Nucleus accumbens (tissue), 56 donors: ENCODE data around the gene MASTL.
A peak's percentile ranks its signal among the peaks of the same experiment; 100 is the strongest.
"Not testable (repeated sequence)": the region's sequence is repeated elsewhere in the genome, so short reads cannot be mapped to it uniquely, and the experiment has no call there.

Source experiments
- DNase-seq, 56 donors: peaks; one replicate each; lab custom pipeline; 2025; lab: John Stamatoyannopoulos, UW

Gene MASTL

DNA sequence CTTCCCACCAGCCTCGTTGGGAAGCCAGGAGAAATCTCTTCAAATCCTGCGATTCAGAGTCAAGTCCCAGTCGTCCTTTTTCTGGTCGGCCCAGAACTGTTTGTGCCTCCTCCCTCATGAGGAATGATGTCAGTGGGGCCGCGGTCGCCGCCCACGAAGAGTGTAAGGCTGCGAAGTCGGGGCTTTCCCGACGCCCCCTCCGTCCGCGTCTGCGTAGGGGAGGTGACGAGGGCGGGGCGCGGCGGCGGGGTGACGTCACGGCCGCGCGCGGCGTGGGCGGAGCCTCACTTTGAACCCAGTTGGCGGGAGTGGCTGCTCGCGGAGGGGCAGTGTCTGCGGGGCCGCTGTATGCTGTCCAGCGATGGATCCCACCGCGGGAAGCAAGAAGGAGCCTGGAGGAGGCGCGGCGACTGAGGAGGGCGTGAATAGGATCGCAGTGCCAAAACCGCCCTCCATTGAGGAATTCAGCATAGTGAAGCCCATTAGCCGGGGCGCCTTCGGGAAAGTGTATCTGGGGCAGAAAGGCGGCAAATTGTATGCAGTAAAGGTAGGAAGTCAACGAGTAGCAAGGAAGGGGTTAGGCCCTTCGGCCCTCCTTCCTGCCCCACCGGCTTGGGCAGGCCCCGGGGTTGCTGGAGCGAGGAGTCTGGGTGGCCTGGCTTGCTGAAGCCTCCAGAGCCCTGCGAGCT lies at the start of gene MASTL:
TSS of gene MASTL (plus strand) at position 287 of the 689 bp plus-strand sequence. CDS start at position 362, 75 bp downstream.
- DNase-seq: peak; percentile 36 to 94 (median 86)

DNA sequence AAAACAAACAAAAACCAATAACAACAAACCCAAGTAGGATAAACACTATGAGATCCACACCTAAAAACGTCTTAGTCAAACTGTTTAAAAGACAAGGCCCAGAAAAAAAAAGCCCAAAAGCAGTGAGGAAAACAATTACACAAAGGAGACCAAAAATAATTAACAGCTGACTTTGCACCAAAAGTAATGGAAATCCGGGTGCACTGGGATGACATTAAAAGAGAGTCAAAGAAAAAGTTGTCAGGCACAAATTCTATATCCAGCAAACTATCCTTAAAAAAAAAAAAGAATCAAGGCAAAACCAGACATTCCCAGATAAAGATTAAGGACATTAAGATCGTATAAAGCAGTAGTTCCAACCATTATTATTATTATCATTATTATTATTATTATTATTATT lies 47.0 kb upstream of the MASTL start:
- no peak for DNase-seq

DNA sequence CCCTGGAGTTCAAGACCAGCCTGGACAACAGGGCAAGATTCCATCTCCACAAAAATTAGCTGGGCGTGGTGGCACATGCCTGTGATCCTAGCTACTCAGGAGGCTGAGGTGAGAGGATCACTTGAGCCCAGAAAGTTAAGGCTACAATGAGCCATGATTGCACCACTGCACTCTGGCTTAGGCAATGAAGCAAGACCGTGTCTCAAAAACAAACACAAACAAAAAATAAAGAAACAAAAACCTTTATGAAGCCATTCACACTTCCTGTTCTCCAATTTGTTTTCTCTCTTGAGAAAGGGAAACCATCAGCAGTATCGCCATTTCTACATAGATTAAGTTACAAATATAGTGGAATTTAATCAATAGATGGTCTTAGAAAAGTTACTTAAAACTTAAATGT lies 20.8 kb upstream of the MASTL start:
- DNase-seq: no peak

DNA sequence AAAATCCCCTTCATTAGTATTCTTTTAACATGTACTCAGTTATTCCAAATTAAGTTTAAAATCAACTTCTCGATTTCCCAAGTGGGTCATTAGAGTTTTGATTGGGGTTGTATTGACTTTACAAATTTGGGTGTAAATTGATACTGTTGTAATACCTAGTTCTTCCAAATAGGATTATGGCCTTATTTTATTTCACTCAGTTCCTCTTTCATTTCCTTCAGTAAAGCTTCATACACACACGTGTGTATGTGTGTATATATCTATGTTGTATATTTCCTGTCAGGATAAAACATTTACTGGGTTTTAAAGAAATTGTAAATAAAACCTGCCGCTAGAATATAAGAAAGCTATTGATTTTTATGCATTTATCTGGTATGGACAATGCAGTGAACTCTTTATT lies 16.9 kb upstream of the MASTL start:
- DNase-seq: no peak

DNA sequence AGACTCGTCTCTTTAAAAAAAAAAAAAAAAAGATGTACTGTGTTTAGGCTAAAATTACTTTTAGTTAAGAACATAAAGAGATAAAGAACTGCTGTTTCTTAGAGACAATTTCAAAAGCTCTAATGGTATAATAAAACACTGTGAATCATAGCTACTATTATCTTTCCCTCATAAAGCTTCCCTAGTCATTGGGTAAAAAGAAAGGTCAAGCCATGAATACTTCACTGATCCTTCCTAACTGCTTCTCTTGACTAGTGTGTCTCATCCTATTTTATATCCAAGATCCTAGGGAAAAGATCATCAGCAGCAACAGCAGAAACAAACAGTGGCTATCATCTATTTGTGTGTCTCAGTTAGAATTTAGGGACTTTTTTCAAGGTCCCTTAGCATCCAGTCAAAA lies 11.5 kb upstream of the MASTL start:
- no peak for DNase-seq

DNA sequence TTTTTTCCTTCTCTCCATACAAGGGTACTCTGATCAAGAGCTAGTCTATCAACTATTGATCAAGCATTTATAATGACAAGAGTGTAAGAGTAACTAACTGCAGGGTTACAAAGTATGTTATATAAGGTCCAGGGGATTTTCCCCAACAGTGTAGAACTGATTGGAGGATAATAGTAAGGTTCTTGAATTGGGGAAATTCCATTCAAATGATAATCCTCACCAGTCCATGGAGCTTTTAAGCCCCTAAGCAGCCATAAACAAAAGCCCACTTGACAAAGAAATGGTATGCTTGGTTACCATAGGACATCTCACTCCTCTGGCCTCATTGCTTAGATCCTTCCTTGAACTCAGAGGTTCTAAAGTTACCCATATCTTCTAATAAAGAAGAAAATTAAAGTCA lies 9.2 kb upstream of the MASTL start:
- no peak for DNase-seq

DNA sequence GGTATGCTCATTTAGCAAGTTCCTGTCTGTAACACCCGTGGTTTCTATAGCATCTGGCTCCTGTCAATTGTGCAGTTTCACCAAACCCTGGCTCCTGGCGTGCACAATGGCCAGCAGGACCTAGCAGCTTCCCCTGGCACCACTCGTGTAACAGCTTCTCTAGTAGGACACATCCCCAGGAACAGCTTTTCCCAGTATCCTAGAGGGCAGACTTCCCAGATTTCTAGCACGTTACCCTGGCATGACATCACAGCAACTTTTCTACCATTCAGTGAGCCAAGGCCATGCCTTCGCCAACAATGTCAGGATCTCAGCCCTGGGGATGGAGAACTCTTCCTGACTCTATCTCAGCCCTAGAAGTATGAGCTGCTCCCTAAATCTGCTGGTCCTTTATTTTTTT lies 7.5 kb upstream of the MASTL start:
- DNase-seq: no peak

DNA sequence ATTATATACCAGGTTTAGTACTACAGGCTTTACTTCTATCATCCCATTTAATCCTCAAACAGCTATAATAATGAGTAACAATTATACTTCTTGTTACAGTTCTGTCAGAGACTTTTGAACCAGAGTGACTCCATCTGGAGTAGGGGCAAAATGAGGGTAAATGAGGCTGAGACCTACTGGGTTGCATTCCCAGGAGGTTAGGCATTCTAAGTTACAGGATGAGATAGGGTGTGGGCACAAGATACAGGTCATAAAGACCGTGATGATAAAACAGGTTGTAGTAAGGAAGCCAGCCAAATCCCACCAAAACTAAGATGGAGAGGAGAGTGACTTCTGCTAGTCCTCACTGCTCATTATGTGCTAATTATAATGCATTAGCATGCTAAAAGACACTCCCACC lies 4.9 kb upstream of the MASTL start:
- DNase-seq: no peak

DNA sequence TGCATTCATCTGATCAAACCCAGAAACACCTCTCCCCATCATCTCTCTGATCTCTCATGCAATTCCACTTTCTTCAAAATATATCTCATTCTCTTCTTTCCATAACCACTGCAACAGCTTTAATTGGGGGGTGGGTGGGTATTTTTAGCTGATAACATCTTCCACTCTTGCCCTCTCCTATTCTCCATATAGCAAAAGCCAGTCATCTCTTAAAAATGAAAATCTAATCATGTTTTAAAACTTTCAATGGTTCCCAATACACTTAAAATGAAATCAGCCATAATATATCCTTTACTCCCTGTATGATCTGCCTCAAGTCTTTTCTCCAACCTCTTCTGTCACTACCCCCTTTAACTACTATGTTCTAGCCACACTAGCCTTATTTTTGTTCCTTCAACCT lies 2.5 kb upstream of the MASTL start:
- no peak for DNase-seq

DNA sequence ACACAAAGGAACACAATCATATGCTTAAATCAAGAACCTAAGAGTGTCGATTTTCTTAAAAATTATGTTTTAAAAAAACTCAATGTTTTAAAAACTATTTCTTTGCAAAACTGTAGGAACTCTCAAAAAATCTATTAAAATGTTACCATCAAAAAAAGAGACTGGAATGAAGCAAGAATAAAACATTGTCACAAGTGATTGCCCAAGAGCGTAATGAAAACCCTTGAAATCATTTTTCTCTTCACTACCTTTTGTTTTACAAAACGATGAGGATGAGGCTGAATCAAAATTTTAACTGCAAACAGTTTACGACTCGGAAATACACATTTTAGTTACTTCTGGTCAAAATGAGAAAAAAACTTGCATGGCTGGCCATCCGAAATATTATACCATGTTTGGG lies 1.8 kb upstream of the MASTL start:
- DNase-seq: no peak

DNA sequence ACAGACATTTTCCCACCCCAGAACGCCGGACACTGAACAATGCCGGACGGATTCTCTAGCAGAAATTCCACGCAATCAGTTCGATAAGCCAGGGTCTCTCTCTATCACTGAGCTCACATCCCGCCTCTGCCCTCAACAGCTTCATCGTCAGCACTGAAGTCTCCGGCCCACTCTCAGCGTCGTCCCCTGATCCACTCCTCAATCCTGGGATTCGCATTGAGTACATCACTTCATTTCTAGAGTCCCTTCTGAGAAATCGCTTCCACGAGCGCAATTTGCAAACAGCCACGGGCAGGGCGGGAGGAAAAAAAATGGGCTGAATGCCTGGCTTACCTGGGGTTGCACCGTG lies 1.3 kb upstream of the MASTL start:
- peak in 13 of 56 donors; percentile 12 to 77 (median 47) for DNase-seq

DNA sequence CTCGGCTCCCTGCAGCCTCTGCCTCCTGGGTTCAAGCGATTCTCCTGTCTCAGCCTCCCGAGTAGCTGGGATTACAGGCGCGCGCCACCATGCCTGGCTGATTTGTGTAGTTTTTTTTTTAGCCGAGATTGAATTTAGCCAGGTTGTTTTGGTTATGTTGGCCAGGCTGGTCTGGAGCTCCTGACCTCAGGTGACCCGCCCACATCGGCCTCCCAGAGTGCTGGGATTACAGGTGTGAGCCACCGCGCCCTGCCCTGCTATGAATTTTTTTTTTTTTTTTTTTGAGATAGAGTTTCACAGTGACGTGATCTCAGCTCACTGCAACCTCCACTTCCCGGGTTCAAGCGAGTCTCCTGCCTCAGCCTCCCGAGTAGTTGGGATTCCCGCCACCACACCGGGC lies 1.4 kb downstream of the MASTL start:
- not testable (repeated sequence) for DNase-seq

DNA sequence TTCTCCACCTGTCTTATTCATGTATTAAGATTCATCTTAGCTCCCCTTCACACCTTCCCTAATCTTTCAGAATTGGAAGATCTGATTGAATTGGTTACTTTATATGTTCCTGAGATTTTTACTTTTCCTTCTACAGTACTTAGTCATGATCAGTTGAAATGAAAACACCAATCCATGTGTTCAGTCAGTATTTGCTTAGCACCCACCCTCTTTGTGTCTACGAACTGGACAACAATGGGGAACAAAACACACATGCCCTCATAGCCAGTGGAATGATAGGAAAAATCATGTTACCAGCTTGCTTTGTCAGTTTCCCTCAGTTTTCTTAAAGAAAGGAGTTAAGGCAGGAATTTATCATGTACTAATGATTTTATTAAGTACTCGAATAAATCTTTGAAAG lies 2.0 kb downstream of the MASTL start:
- DNase-seq: no peak

DNA sequence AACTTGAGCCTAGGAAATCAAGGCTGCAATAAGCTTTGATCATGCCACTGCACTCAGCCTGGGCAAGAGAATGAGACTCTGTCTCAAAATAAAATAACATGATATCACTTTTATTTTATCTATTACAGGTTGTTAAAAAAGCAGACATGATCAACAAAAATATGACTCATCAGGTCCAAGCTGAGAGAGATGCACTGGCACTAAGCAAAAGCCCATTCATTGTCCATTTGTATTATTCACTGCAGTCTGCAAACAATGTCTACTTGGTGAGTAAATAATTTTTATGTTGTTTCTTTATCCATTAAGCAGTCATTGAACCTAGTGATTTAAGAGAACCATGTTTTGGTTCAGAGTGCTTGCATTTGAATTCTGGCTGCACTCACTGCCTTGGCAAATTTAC lies 3.3 kb downstream of the MASTL start:
- DNase-seq: no peak

DNA sequence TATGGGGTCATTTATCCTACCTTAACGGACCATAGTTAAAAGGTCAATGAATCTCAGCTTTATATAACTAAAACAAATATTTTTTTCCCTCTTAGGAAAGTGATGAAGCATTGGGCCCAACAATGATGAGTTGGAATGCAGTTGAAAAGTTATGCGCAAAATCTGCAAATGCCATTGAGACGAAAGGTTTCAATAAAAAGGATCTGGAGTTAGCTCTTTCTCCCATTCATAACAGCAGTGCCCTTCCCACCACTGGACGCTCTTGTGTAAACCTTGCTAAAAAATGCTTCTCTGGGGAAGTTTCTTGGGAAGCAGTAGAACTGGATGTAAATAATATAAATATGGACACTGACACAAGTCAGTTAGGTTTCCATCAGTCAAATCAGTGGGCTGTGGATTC lies 14.7 kb downstream of the MASTL start:
- DNase-seq: no peak

DNA sequence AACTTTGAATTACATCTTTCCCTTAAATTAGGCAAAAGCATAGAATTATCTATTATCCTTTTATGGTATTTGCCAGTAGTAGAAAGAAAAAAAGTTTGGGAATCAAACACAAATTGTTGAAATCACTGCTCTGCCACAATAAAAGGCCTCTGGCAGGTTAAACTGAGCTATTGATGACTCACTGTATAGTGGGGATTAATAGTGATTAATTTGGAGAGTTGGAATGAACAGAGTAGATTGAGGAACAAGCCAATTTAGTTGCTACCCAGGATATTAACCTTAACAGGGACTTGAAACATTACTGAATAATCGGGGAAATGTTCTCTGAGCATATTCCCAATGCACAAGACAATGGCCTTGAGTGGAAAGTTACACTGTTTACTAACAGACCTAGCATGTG lies 33.1 kb downstream of the MASTL start:
- no peak for DNase-seq

DNA sequence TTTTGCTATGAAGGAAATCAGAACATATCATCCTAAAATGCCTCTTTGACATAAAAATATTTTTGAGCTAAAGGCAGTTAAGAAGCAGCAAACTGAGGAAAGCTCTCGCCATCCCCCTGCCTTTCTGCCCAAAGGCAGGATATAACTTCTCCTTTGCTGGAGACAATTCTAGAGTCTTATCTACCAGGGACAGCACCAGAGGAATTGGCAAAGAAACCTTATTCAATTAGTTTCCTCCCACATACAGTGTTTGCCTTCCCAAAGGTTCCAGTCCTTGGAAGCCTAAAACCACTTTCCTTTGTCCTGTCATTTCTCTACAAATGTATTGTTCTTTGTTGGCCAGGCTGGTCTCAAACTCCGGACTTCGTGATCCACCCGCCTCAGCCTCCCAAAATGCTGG lies 33.7 kb downstream of the MASTL start:
- no peak for DNase-seq

DNA sequence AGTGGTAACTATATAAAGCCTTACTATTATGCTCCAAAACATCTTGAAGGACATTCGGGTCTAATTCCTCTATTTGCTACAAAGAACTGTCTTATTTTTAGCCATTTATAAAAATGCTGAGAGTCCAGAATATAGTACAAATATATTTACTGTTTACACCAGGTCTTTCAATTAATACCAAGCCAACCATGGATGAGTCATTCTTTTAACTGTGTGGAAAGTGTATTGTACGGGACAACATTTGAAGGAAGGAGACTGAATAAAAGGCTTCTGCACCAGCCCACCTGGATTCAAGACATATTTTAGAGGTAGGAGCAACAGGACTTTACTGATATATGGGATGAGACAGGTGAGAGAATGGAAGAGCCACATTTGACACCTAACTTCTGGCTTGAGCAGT lies 35.4 kb downstream of the MASTL start:
- no peak for DNase-seq

DNA sequence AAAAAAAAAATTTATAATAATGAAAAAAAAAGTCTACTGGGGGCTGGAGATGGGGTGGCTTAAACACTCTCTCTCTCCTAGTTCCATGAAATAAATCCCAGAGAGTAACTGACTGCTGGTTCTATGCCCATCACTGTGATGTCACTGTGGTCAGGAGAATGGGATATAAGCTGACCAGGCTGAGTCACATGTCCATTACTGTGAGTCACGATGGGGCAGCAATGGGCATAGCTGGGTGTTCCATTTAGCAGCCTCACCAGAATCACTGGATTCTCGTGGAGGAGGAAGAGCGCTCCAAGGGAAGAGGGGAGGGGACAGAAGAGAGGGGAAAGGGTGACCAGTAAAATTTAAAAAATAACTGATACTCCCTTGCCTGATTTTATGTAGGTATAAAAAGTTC lies 37.1 kb downstream of the MASTL start:
- peak in 11 of 56 donors; percentile 0 to 77 (median 6) for DNase-seq

DNA sequence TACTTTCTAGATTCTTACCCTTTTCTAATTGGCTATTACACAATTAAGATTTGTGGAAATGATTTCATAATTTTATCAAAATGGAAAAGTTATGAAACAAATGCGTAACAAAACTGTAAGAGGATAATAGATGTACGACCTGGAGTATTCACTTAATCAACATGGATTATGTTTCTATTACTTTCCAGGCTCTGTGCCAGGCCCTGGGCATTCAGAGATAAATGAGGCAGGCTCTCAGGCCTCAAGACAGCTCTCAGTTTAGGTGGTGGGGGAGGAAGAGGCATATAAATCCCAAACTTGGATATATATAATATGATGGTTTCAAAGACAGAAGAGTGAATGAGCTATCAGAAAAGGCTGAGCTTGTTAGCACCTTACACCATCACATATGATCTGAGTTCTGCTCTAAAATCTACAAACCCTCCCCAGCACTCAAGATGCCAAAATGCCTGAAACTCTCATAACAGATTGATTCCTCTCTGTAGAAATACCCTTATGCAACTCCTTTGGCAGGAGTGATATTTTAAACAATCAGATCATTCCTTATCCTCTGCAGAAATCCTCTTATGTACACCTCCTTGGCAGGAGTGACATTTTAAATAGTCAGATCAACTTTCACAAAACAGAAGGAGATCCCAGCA lies 42.9 kb downstream of the MASTL start:
- no peak for DNase-seq

DNA sequence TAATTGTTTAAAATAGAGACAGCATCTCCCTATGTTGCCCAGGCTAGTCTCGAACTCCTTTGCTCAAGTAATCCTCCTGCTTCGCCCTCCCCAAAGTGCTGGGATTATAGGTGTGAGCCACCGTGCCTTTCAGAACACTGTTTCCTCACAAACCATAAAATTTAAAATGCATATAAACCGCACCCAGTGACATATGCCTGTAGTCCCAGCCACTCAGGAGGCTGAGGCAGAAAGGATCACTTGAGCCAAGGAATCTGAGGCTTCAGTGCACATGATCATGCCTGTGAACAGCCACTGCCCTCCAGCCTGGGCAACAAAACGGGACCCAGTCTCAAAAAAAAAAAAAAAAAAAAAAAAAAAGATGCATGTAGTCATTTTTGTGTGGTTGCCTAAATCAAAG lies 48.7 kb downstream of the MASTL start:
- DNase-seq: no peak

DNA sequence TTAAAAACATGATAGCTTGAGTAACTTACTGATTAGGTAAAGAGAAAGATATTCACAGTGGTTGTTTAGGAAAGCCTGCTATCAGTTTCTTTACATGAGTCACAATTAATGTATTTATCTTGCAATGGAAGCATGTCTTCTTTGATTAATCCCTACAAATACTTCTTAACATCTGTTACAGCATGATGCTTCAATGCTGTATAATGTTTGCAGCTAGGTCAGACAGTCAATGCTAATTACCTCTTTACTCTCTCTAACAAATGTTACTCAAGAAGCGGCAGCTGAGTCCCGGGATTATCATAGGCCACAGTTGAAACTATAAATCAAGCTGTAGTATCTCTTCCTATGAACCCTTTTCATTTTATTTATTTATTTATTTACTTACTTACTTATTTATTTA lies 52.2 kb downstream of the MASTL start:
- DNase-seq: no peak

DNA sequence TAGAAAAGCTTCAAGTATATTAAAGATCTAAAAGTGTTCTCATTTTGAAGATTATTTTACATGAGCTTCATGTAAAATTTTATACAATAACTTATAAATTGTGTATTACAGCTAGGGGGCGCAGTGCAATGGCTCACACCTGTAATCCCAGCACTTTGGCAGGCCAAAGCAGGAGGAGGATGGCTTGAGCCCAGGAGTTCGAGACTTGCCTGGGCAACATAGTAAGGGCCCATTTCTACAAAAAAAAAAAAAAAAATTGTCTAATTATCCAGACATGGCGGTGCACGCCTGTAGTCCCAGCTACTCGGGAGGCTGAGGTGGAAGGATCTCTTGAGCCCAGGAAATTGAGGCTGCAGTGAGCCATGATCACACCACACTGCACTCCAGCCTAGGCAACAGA lies 68.8 kb downstream of the MASTL start:
- peak in 2 of 56 donors; percentile 2 to 11 for DNase-seq
